Testis (tissue), 2 donors: ENCODE results near the gene EIF2S2.

Experiments used
- POLR2A ChIP-seq: fragments of 450-650 bp; IDR thresholded peaks from one replicate; pipeline ENCODE4 v1.6.1; 2017; ENCODE audit warnings: antibody characterized with exemption, mild to moderate bottlenecking, moderate library complexity
- TF ChIP-seq, protein P1 (sequence below), 3 experiments: fragments of 450-650 bp in 2 of 3; fragments of 200-600 bp in 1 of 3; sonication (generic) in 1 of 3; IDR thresholded peaks; one replicate each; pipeline ENCODE4 v1.5.1; 2016 to 2019; ENCODE audit warnings: antibody characterized with exemption in 3 of 3, mild to moderate bottlenecking in 2 of 3, moderate library complexity in 1 of 3

DNA sequence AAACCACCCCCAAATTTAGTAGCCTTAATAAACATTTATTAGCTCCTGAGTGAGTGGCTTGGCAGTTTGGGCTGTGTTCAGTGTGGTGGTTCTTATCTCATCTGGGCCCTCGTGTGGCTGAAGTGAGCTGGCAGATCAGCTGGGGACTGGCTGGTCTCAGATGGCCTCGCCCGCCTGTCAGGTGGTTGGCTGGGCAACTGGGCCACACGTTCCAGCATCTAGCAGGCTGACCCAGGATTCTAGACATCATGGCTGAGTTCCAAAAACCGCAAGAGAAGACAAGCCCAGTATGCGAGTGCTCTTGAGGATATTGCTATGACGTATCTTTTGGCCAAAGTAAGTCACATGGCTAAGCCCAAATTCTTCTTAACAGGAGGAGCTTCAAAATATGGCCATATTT, 28.9 kb downstream of the EIF2S2 start:
- TF ChIP-seq, protein P1, sequence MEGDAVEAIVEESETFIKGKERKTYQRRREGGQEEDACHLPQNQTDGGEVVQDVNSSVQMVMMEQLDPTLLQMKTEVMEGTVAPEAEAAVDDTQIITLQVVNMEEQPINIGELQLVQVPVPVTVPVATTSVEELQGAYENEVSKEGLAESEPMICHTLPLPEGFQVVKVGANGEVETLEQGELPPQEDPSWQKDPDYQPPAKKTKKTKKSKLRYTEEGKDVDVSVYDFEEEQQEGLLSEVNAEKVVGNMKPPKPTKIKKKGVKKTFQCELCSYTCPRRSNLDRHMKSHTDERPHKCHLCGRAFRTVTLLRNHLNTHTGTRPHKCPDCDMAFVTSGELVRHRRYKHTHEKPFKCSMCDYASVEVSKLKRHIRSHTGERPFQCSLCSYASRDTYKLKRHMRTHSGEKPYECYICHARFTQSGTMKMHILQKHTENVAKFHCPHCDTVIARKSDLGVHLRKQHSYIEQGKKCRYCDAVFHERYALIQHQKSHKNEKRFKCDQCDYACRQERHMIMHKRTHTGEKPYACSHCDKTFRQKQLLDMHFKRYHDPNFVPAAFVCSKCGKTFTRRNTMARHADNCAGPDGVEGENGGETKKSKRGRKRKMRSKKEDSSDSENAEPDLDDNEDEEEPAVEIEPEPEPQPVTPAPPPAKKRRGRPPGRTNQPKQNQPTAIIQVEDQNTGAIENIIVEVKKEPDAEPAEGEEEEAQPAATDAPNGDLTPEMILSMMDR (IDR thresholded peaks at IDR 0.05), result no peak
- no peak for TF ChIP-seq POLR2A
